Activated CD4-positive, alpha-beta T cell treated with anti-CD3 and anti-CD28 coated beads for 1 hour (primary cell): ENCODE data around the gene DNAL1.

Experiments used
- DNase-seq: peaks from one replicate; pipeline ENCODE4 v3.0.0-alpha.2; 2020

DNAL1 gene

GRCh38 chr14:73726025-73726961, 81.5 kb downstream of the DNAL1 start:
- DNase-seq = no peak

DNA sequence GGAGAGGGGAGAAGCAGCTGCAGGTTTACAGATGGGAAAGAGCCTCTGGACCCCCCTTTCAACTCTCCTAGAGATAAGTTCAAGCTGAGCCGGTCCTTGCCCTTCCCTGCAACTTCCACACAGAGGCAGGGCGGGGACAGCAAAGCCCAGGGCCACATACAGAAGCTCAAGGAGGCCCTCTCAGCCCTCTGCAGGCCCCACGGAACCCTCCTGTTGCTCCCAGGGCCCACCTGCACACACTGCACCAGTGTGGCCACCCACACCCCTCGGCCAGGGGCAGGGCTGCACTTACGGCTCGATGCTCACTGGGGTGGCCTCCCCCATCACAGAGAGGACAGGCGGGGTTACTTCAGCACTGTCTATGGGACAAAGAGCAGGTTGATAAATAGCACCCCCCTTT, 82.4 kb downstream of the DNAL1 start:
- no peak for DNase-seq

DNA sequence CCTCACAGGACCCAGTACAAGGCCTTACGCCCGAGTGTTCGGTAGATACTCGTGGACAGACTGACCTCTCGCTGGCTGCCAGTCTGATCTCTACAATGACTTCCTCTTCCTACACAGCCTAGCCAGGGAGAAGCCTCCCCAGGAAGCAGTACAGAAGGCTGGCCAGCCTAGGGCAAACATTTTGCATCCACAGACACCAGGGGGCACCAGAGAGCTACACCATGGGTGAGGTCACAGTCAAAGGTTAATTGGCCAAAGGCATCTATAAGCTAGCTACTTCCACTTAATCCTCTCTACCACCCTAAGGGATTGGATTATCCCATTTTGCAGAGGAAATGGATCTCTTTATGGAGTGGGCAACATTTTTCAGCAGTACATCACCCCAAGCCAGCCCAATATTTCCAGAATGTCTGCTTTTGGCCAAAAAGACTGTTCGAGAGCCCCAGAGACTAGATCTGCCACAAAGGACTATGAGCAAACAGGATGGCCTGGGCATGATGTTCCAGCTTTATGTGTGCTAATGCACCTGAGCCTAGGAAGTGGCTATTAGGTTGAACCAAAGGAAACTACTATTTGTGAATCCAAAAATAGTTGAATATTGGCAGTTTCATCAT, 84.0 kb downstream of the DNAL1 start:
- DNase-seq = peak; percentile 79

GRCh38 chr14:73729556-73730265, 84.9 kb downstream of the DNAL1 start:
- DNase-seq = no peak

- DNase-seq = no peak
Measured at GRCh38 chr14:73731111-73731510, 86.3 kb downstream of the DNAL1 start.

- no peak for DNase-seq
Measured at GRCh38 chr14:73732006-73732405, 87.2 kb downstream of the DNAL1 start.

DNA sequence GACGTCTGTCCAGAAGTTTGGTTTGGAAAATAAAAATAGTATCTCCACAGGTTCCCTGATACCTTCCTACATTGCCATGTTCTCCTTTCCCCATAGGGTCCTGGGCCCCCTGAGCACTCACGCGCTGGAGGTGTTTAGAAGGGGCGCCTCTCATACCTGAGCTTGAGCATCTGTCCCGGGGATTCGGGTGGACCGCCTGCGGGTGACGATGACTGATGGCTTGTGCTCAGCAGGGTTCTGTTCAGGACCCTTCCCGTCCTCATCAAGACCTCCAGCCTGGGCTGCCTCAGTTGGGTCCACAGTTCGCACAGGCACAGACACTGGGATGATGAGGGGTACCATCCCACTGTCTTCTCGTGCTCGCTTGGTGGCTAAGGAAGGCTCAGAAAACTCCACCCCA, 92.1 kb downstream of the DNAL1 start:
- DNase-seq = no peak

- DNase-seq = no peak
Measured at GRCh38 chr14:73738518-73739173, 93.9 kb downstream of the DNAL1 start.

- no peak for DNase-seq
Measured at GRCh38 chr14:73739174-73739898, 94.5 kb downstream of the DNAL1 start.

DNA sequence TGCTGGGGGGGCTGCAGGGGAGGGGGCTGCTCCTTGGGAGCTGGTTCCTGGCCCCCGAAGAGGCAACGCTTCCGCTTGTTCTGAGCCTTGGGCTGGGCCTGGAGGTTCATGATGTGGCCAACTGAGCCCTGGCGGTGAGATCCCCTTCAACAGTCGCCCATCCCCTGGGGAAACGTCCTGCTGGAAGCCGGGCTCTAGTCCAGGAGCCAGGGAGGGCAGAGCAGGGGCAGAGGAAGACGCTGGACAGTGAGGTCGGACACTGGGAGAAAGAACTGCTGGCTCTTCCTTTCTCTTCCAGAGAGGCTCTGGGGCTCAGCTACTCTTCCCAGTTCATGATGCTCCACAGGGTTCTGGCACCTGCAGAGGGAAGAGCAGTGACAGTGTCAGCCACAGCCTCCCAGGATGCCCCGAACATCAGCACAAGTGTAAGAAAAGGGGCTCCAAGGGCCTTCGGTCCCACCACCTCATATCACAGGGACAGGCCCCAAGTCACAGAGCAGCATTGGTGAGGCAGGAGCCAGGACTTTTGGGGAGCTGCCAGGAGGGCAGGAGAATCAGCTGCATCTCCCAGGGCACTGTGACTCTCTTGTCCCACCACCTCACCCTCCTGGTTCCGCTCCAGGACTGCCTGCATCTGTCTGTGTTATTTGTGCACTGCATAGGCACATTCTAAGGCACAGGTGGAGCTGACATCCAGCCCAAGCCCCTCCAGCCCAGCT, 95.3 kb downstream of the DNAL1 start:
- DNase-seq = no peak

DNA sequence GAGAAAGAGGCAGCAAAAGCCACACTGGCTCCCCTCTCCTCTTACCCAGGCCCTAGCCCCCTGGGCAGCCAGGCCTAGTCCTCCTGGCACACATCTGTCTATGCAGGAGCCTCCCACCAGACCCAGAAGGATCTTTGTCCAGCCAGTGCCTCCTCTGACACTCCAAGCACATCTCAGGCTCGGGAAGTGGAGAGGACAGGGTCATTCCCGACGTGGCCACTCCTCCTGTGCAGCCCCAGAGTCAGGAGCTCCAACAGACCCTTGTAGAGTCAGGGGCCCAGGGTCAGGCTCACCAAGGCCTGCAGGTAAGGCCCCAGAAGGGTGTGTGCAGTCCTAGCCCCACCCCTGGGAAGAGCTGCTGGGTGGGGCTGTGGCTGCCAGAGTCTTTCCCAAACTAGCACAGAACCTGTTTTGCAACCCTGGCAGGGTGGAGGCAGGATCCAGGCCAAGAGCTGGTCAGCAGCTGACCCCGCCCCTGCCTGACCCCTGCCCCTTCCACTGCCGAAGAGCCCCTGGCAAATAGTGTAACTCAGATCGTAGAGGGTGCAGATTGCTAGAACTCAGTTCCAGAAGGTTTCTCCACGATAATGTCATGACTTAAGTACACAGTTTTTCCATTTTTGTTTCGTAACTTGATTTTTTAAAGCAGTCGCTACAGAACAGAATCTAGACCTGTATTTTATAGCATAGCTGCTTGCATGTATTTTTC, 96.0 kb downstream of the DNAL1 start:
- no peak for DNase-seq

- peak; percentile 54 for DNase-seq
Measured at GRCh38 chr14:73741386-73741875, 96.6 kb downstream of the DNAL1 start.

DNA sequence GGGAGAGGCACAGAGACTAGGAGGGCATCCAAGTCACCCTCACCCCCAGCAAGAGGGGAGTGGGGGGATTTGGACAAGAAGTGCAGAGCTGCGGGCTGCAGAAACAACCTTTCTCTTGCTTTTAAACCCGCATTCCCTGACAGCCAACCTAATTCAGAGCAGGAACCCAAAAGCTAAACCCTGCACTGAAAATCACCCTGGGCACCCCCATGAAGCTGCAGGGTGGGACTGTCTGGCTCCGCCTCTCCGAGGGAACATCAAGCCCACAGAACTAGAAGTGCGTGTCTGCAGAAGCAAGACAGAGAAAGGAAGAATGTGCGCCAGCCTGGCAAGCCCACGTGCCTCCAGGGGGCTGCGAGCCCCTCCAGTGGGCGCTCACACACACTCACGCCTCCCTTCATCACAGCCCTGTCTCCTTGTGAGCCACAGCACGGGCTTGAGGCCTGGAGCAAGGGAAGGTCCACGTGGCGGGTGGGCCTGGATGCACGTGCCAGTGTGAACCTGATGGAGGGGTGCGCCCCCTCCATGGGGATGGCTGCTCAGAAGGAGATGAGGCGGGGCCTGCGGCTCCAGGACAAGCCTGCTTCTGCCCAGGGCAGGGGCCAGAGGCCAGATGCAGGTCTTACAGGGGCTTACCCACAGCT, 97.2 kb downstream of the DNAL1 start:
- no peak for DNase-seq

DNA sequence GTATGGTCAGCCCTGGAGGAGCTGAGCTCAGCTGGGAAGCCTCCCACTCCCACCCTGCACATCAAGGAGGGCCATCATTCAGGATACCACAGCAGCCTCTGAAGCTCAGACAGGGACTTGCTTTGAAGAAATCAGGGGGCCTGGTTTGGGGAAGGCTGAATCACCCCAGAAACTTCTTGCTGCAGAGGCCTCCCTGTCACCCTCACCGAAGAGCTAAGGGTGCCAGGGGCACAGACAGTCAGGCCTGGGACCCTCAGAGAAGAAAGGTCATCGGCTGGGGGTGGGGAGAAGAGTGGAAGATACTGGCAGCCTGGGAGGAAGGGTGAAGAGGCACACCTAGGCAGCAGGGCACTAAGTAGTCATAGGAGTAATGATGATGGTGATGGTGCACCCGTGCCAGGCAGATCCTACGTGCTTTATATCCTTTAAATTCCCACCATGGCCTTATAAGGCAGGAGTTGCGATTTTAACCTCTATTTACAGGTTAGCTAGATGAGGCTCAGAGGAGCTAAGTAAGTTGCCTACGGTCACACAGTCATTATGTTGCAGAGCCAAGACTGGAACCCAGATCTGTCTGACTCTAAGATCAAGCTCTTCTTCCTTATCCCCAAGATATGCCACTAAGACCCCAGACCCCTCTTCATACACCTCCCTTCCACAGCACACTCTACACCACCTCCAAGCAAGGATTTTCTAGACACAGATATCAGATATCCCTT, 97.9 kb downstream of the DNAL1 start:
- no peak for DNase-seq

DNA sequence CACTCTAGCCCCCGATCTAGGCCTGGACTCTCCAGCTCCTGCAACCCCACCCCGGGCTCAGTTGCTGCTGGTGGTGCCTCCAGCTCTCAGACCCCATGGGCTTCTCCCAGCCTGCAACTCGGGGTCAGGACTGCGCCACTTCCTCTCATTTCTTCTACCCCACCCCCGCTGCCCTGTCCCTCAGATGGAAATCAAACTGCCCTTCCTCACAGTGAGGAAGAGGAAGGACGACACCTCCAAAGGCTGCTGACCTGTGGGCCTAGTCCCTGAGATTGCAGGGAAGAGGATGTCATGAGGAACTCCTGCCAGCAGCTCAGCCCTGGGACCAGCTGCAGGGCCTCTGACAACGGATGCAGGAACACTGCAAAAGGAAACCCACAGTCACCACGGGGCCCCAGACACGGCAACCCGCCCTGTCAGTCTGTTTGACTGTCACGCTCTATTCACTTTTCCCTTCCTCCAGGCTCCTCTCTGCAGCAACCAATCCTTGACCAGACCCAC, 98.7 kb downstream of the DNAL1 start:
- DNase-seq = no peak

GRCh38 chr14:73744175-73744867, 99.5 kb downstream of the DNAL1 start:
- no peak for DNase-seq

GRCh38 chr14:73744874-73745529, 100.2 kb downstream of the DNAL1 start:
- no peak for DNase-seq
